Endodermal cell (in vitro differentiated cells): ENCODE results near the gene ACOX3. TPM values are rescaled to one million over a fixed set of nuclear protein-coding genes. Genes with fewer than 3 reads are reported as not detected.

Experiments
- DNase-seq: peaks from one replicate; pipeline ENCODE4 v3.0.0-alpha.2; 2017
- H3K27ac ChIP-seq: 2 replicates; pipeline ENCODE4 v1.5.1; 2013; ENCODE audit warnings: mild to moderate bottlenecking, low read depth, low read length, moderate library complexity
- H3K27me3 ChIP-seq: 2 replicates; pipeline ENCODE4 v1.6.1; 2013; ENCODE audit warnings: mild to moderate bottlenecking, low read length, moderate library complexity; ENCODE audit not compliant: insufficient read depth, control insufficient read depth, poor library complexity, severe bottlenecking
- H3K36me3 ChIP-seq: 2 replicates; pipeline ENCODE4 v1.7.0; 2013; ENCODE audit warnings: mild to moderate bottlenecking, low read length, moderate library complexity; ENCODE audit not compliant: control insufficient read depth, insufficient read depth
- H3K4me1 ChIP-seq: one replicate; pipeline ENCODE4 v1.7.0; 2013; ENCODE audit warnings: low read length; ENCODE audit not compliant: control insufficient read depth, insufficient read depth
- H3K4me3 ChIP-seq: 2 replicates; pipeline ENCODE4 v1.5.1; 2013; ENCODE audit warnings: mild to moderate bottlenecking, low read length, moderate library complexity
- H3K9ac ChIP-seq: 2 replicates; pipeline ENCODE4 v1.6.1; 2013; ENCODE audit warnings: mild to moderate bottlenecking, low read length, moderate library complexity; ENCODE audit not compliant: poor library complexity, severe bottlenecking; ENCODE audit errors: extremely low read depth
- H3K9me3 ChIP-seq: 2 replicates; pipeline ENCODE4 v1.6.1; 2013; ENCODE audit warnings: mild to moderate bottlenecking, low read length, moderate library complexity; ENCODE audit not compliant: control insufficient read depth
- H3K27ac Mint-ChIP-seq: 2 replicates; pipeline ENCODE4 v1.8.0; 2020; ENCODE audit warnings: mixed read lengths
- H3K27me3 Mint-ChIP-seq: 2 replicates; pipeline ENCODE4 v1.8.0; 2021; ENCODE audit warnings: mild to moderate bottlenecking, mixed read lengths; ENCODE audit not compliant: insufficient read depth
- H3K36me3 Mint-ChIP-seq: 2 replicates; pipeline ENCODE4 v1.8.0; 2020; ENCODE audit warnings: low read depth, mixed read lengths
- H3K4me1 Mint-ChIP-seq: 2 replicates; pipeline ENCODE4 v1.8.0; 2020; ENCODE audit warnings: mixed read lengths
- H3K4me3 Mint-ChIP-seq: 2 replicates; pipeline ENCODE4 v1.8.0; 2020; ENCODE audit warnings: mild to moderate bottlenecking, moderate library complexity, mixed read lengths
- H3K9me3 Mint-ChIP-seq: 2 replicates; pipeline ENCODE4 v1.8.0; 2020; ENCODE audit warnings: mild to moderate bottlenecking, mixed read lengths
- WGBS, 2 experiments: methylation state at CpG; one replicate each; pipeline versions ENCODE4 v1.1.5 to v1.1.7; 2013; ENCODE audit warnings: missing lambda C conversion rate in 2 of 2, mixed read lengths in 1 of 2; ENCODE audit not compliant: insufficient coverage in 1 of 2, insufficient read length in 1 of 2; 5-methylcytosine and 5-hydroxymethylcytosine counted together
- total RNA-seq, 2 donors: library from RNA; stranded (reverse); fragmentation: NEBNext Ultra II Directional in 1 of 2; extraction: Animal tissue kit (Norgen Biotek cat#: 25700) in 1 of 2; gene quantifications; 2 replicates in 1 of 2; 3 replicates in 1 of 2; pipeline ENCODE4 v1.2.1, GENCODE V29; 2021
- TF ChIP-seq, protein P1 (sequence below): fragments of 200-600 bp; sonication (generic); conservative IDR thresholded peaks from 2 replicates; pipeline ENCODE4 v1.5.0; 2021; ENCODE audit warnings: antibody characterized with exemption, mild to moderate bottlenecking

The ACOX3 gene
- total RNA-seq, 2 donors from 2014 or later: 55.1 to 146 TPM

DNA sequence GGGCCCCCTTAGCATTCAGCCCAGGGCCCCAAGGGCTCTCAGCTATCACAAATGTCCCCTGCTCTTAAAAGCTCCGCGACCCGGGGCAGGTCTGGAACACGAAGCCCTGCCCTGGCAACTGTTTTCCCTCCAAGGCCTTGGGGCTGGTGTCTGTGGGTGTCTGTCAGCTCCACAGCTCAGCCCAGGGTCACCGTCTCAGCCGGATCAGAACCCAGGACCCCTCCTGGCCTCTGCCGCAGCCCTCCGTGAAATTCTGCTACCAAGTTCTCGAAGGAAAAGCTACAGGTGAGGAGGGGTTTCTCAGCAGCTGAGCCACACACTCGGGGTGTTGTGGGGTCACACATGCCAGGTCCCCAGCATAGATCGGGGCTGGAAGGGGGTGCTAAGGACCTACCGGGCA, 61.2 kb downstream of the ACOX3 start:
- H3K27me3 Mint-ChIP-seq: no peaks in the 10 kb centered on the region
- WGBS, 2 experiments: 93 to 94% methylated on average over 5 to 12 of the region's 12 CpGs

DNA sequence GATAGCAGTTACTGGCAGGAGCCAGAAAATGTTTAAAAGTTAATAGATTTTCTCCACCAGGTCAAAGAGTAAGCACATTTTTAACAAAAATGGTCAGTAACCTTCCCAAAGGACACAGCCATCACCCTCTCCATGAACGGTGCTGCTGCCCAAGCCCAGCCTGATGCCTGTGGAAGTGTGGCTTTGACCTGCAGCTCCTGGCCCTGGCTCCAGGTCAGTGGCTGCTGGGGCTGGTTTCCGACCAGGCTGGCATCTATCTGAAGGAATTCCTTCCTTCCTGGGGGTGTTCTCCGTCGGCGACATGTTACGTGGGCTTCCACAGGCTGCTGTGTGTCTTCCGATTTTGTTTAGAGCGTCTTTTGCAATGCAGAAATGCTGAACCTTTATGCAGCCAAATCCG, 61.7 kb downstream of the ACOX3 start:
- no peaks in the 10 kb centered on the region for H3K27me3 ChIP-seq
- H3K27ac ChIP-seq: no peak overlapping the region
- DNase-seq: no peak
- no peak overlapping the region for H3K4me3 Mint-ChIP-seq
- H3K36me3 ChIP-seq: peaks cover 58% of the 10 kb centered on the region
- H3K27ac Mint-ChIP-seq: no peak overlapping the region
- H3K27me3 Mint-ChIP-seq: no peaks in the 10 kb centered on the region
- no peak overlapping the region for H3K9ac ChIP-seq
- H3K9me3 ChIP-seq: no peaks in the 10 kb centered on the region
- no peaks in the 10 kb centered on the region for H3K9me3 Mint-ChIP-seq
- 80 to 91% methylated on average over 9 of the region's 9 CpGs for WGBS, 2 experiments
- peaks cover 9% of the 10 kb centered on the region for H3K36me3 Mint-ChIP-seq
- H3K4me1 Mint-ChIP-seq: peaks cover 4% of the 10 kb centered on the region
- TF ChIP-seq, protein P1, sequence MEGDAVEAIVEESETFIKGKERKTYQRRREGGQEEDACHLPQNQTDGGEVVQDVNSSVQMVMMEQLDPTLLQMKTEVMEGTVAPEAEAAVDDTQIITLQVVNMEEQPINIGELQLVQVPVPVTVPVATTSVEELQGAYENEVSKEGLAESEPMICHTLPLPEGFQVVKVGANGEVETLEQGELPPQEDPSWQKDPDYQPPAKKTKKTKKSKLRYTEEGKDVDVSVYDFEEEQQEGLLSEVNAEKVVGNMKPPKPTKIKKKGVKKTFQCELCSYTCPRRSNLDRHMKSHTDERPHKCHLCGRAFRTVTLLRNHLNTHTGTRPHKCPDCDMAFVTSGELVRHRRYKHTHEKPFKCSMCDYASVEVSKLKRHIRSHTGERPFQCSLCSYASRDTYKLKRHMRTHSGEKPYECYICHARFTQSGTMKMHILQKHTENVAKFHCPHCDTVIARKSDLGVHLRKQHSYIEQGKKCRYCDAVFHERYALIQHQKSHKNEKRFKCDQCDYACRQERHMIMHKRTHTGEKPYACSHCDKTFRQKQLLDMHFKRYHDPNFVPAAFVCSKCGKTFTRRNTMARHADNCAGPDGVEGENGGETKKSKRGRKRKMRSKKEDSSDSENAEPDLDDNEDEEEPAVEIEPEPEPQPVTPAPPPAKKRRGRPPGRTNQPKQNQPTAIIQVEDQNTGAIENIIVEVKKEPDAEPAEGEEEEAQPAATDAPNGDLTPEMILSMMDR: no peak
- H3K4me1 ChIP-seq: no peaks in the 10 kb centered on the region
- H3K4me3 ChIP-seq: no peak overlapping the region

More for the DNA sequence above, 61.2 kb downstream of the ACOX3 start:
- Histone ChIP-seq H3K4me3 (no peak overlapping the region), H3K27me3 (no peaks in the 10 kb centered on the region), H3K27ac (no peak overlapping the region), H3K9ac (no peak overlapping the region), H3K9me3 (no peaks in the 10 kb centered on the region), H3K4me1 (no peaks in the 10 kb centered on the region), H3K36me3 (peaks cover 63% of the 10 kb centered on the region)
- H3K9me3 Mint-ChIP-seq: no peaks in the 10 kb centered on the region
- TF ChIP-seq, protein P1: no peak
- peaks cover 9% of the 10 kb centered on the region for H3K36me3 Mint-ChIP-seq
- no peak for DNase-seq
- peak overlapping the region; percentile 17 for H3K27ac Mint-ChIP-seq
- no peak overlapping the region for H3K4me3 Mint-ChIP-seq
- H3K4me1 Mint-ChIP-seq: peaks cover 4% of the 10 kb centered on the region

DNA sequence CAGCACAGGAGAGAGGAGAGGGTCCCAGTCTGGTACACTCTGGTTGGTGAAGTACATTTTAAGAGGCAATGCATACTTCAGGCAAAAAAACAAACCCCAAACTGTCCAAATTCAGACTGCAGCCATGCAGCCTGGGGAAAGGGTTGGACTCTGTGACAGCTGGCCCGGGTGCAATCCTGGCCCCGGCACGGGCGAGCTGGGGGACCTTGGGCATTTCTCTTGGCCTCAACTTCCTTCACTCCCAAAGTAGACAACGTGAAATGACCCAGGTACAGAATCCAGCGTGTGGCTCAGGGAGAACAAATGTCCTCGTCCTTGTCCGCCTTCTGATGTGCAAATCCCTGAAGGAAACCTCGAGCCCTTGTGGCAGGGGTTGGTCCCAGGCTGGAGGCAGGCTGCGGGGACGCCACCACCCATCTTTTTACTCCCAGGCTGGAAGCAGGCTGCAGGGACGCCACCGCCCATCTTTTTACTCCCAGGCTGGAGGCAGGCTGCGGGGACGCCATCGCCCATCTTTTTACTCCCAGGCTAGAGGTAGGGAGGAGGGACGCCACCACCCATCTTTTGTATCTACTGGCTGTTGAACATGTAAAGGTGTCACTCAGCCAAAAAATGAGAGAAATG, 62.3 kb downstream of the ACOX3 start:
- DNase-seq: no peak
- TF ChIP-seq, protein P1: no peak
- Histone ChIP-seq H3K4me1 (no peaks in the 10 kb centered on the region), H3K27ac (no peak overlapping the region), H3K4me3 (no peak overlapping the region), H3K9me3 (no peaks in the 10 kb centered on the region), H3K27me3 (no peaks in the 10 kb centered on the region), H3K9ac (no peak overlapping the region), H3K36me3 (peaks cover 56% of the 10 kb centered on the region)
- H3K9me3 Mint-ChIP-seq: no peaks in the 10 kb centered on the region
- H3K27me3 Mint-ChIP-seq: no peaks in the 10 kb centered on the region
- H3K27ac Mint-ChIP-seq: no peak overlapping the region
- peaks cover 4% of the 10 kb centered on the region for H3K4me1 Mint-ChIP-seq
- peaks cover 13% of the 10 kb centered on the region for H3K36me3 Mint-ChIP-seq
- WGBS, 2 experiments: 83 to 86% methylated on average over 17 of the region's 17 CpGs
- H3K4me3 Mint-ChIP-seq: no peak overlapping the region
